ENCODE results near the gene FILIP1. TPM values are rescaled to one million over a fixed set of nuclear protein-coding genes. Genes with fewer than 3 reads are reported as not detected.

FILIP1 gene
- not detected in 2 replicates for total RNA-seq

- H3K36me3 Mint-ChIP-seq (ENCODE audit: low read depth): peaks cover 3% of the 10 kb centered on the region
- H3K9me3 Mint-ChIP-seq: no peaks in the 10 kb centered on the region
- no peak within 1 kb of the TSS for H3K27ac Mint-ChIP-seq
- H3K27me3 Mint-ChIP-seq (ENCODE audit: insufficient read depth): peaks cover 53% of the 10 kb centered on the region
- DNase-seq (ENCODE audit: low spot score): no peak
- intact Hi-C loops (cut with micrococcal nuclease): no loop called here
- peaks cover 33% of the 10 kb centered on the region for H3K4me1 Mint-ChIP-seq (ENCODE audit: low read depth)
- H3K4me3 Mint-ChIP-seq: no peak within 1 kb of the TSS
Observed at GRCh38 chr6:75493400-75494064, at the start of gene FILIP1. TSS of gene FILIP1 (minus strand) at chr6:75493800. CDS start at chr6:75414972, 78,828 bp downstream.

- Mint-ChIP-seq H3K36me3 (ENCODE audit: low read depth) (no peaks in the 10 kb centered on the region), H3K27ac (no peak overlapping the region), H3K4me1 (ENCODE audit: low read depth) (no peaks in the 10 kb centered on the region), H3K27me3 (ENCODE audit: insufficient read depth) (peaks cover 25% of the 10 kb centered on the region), H3K4me3 (no peak overlapping the region), H3K9me3 (no peaks in the 10 kb centered on the region)
- intact Hi-C loops (cut with micrococcal nuclease): no loop called here
- no peak for DNase-seq (ENCODE audit: low spot score)
Observed at GRCh38 chr6:75543311-75543710, 49.7 kb upstream of the FILIP1 start.

GRCh38 chr6:75539136-75539535 is 45.5 kb upstream of the FILIP1 start:
- Mint-ChIP-seq H3K27ac (no peak overlapping the region), H3K36me3 (ENCODE audit: low read depth) (no peaks in the 10 kb centered on the region), H3K9me3 (no peaks in the 10 kb centered on the region), H3K4me3 (no peak overlapping the region), H3K4me1 (ENCODE audit: low read depth) (no peaks in the 10 kb centered on the region), H3K27me3 (ENCODE audit: insufficient read depth) (peaks cover 33% of the 10 kb centered on the region)
- DNase-seq (ENCODE audit: low spot score): no peak
- intact Hi-C loops (cut with micrococcal nuclease): no loop called here

- Mint-ChIP-seq H3K27me3 (ENCODE audit: insufficient read depth) (peaks cover 21% of the 10 kb centered on the region), H3K27ac (no peak overlapping the region), H3K36me3 (ENCODE audit: low read depth) (no peaks in the 10 kb centered on the region), H3K9me3 (no peaks in the 10 kb centered on the region), H3K4me3 (no peak overlapping the region), H3K4me1 (ENCODE audit: low read depth) (no peaks in the 10 kb centered on the region)
- no peak for DNase-seq (ENCODE audit: low spot score)
- intact Hi-C loops (cut with micrococcal nuclease): no loop called here
Observed at GRCh38 chr6:75532521-75532920, 38.9 kb upstream of the FILIP1 start.

GRCh38 chr6:75531174-75531573 is 37.6 kb upstream of the FILIP1 start:
- intact Hi-C loops (cut with micrococcal nuclease): no loop called here
- no peak for DNase-seq (ENCODE audit: low spot score)
- Mint-ChIP-seq H3K36me3 (ENCODE audit: low read depth) (no peaks in the 10 kb centered on the region), H3K27ac (no peak overlapping the region), H3K9me3 (no peaks in the 10 kb centered on the region), H3K4me3 (no peak overlapping the region), H3K27me3 (ENCODE audit: insufficient read depth) (peaks cover 29% of the 10 kb centered on the region), H3K4me1 (ENCODE audit: low read depth) (no peaks in the 10 kb centered on the region)

- intact Hi-C loops (cut with micrococcal nuclease): no loop called here
- no peak for DNase-seq (ENCODE audit: low spot score)
- Mint-ChIP-seq H3K27me3 (ENCODE audit: insufficient read depth) (peaks cover 29% of the 10 kb centered on the region), H3K27ac (no peak overlapping the region), H3K4me3 (no peak overlapping the region), H3K4me1 (ENCODE audit: low read depth) (no peaks in the 10 kb centered on the region), H3K9me3 (no peaks in the 10 kb centered on the region), H3K36me3 (ENCODE audit: low read depth) (no peaks in the 10 kb centered on the region)
Observed at GRCh38 chr6:75530696-75531095, 37.1 kb upstream of the FILIP1 start.

GRCh38 chr6:75528423-75528822 is 34.8 kb upstream of the FILIP1 start:
- intact Hi-C loops (cut with micrococcal nuclease): no loop called here

GRCh38 chr6:75526502-75527127 is 33.0 kb upstream of the FILIP1 start:
- DNase-seq (ENCODE audit: low spot score): peak; percentile 27
- no peaks in the 10 kb centered on the region for H3K9me3 Mint-ChIP-seq
- H3K27ac Mint-ChIP-seq: no peak overlapping the region
- no peak overlapping the region for H3K4me3 Mint-ChIP-seq
- no peaks in the 10 kb centered on the region for H3K4me1 Mint-ChIP-seq (ENCODE audit: low read depth)
- peaks cover 32% of the 10 kb centered on the region for H3K27me3 Mint-ChIP-seq (ENCODE audit: insufficient read depth)
- H3K36me3 Mint-ChIP-seq (ENCODE audit: low read depth): no peaks in the 10 kb centered on the region
- intact Hi-C loops (cut with micrococcal nuclease): loop anchor here (1.0 kb wide), 5 partner anchors 30 to 315 kb away; no protein-coding TSS in a partner anchor

More at GRCh38 chr6:75528423-75528822, 34.8 kb upstream of the FILIP1 start:
- DNase-seq (ENCODE audit: low spot score): no peak
- no peaks in the 10 kb centered on the region for H3K4me1 Mint-ChIP-seq (ENCODE audit: low read depth)
- H3K36me3 Mint-ChIP-seq (ENCODE audit: low read depth): no peaks in the 10 kb centered on the region
- H3K27me3 Mint-ChIP-seq (ENCODE audit: insufficient read depth): peaks cover 30% of the 10 kb centered on the region
- H3K27ac Mint-ChIP-seq: no peak overlapping the region
- H3K9me3 Mint-ChIP-seq: no peaks in the 10 kb centered on the region
- H3K4me3 Mint-ChIP-seq: no peak overlapping the region

GRCh38 chr6:75525682-75526081 is 32.1 kb upstream of the FILIP1 start:
- no peak for DNase-seq (ENCODE audit: low spot score)
- Mint-ChIP-seq H3K4me3 (no peak overlapping the region), H3K27me3 (ENCODE audit: insufficient read depth) (peaks cover 29% of the 10 kb centered on the region), H3K9me3 (no peaks in the 10 kb centered on the region), H3K27ac (no peak overlapping the region), H3K36me3 (ENCODE audit: low read depth) (no peaks in the 10 kb centered on the region), H3K4me1 (ENCODE audit: low read depth) (no peaks in the 10 kb centered on the region)
- intact Hi-C loops (cut with micrococcal nuclease): loop anchor here (1.0 kb wide), 5 partner anchors 29 to 314 kb away; no protein-coding TSS in a partner anchor

- no peaks in the 10 kb centered on the region for H3K36me3 Mint-ChIP-seq (ENCODE audit: low read depth)
- intact Hi-C loops (cut with micrococcal nuclease): no loop called here
- H3K27ac Mint-ChIP-seq: no peak overlapping the region
- no peaks in the 10 kb centered on the region for H3K9me3 Mint-ChIP-seq
- no peaks in the 10 kb centered on the region for H3K4me1 Mint-ChIP-seq (ENCODE audit: low read depth)
- peaks cover 26% of the 10 kb centered on the region for H3K27me3 Mint-ChIP-seq (ENCODE audit: insufficient read depth)
- no peak overlapping the region for H3K4me3 Mint-ChIP-seq
- no peak for DNase-seq (ENCODE audit: low spot score)
Observed at GRCh38 chr6:75524322-75524972, 30.8 kb upstream of the FILIP1 start.

- Mint-ChIP-seq H3K36me3 (ENCODE audit: low read depth) (no peaks in the 10 kb centered on the region), H3K4me3 (no peak overlapping the region), H3K4me1 (ENCODE audit: low read depth) (no peaks in the 10 kb centered on the region), H3K27ac (no peak overlapping the region), H3K9me3 (no peaks in the 10 kb centered on the region), H3K27me3 (ENCODE audit: insufficient read depth) (peaks cover 3% of the 10 kb centered on the region)
- intact Hi-C loops (cut with micrococcal nuclease): no loop called here
- no peak for DNase-seq (ENCODE audit: low spot score)
Observed at GRCh38 chr6:75516757-75517156, 23.2 kb upstream of the FILIP1 start.

- Mint-ChIP-seq H3K9me3 (no peaks in the 10 kb centered on the region), H3K4me3 (no peak overlapping the region), H3K27ac (no peak overlapping the region), H3K36me3 (ENCODE audit: low read depth) (no peaks in the 10 kb centered on the region), H3K27me3 (ENCODE audit: insufficient read depth) (peaks cover 5% of the 10 kb centered on the region), H3K4me1 (ENCODE audit: low read depth) (no peaks in the 10 kb centered on the region)
- intact Hi-C loops (cut with micrococcal nuclease): no loop called here
- DNase-seq (ENCODE audit: low spot score): no peak
Observed at GRCh38 chr6:75512591-75512990, 19.0 kb upstream of the FILIP1 start.

GRCh38 chr6:75505424-75505823 is 11.8 kb upstream of the FILIP1 start:
- no peak for DNase-seq (ENCODE audit: low spot score)
- Mint-ChIP-seq H3K27ac (no peak overlapping the region), H3K4me3 (no peak overlapping the region), H3K9me3 (no peaks in the 10 kb centered on the region), H3K27me3 (ENCODE audit: insufficient read depth) (peaks cover 12% of the 10 kb centered on the region), H3K36me3 (ENCODE audit: low read depth) (no peaks in the 10 kb centered on the region), H3K4me1 (ENCODE audit: low read depth) (peaks cover 5% of the 10 kb centered on the region)
- intact Hi-C loops (cut with micrococcal nuclease): no loop called here

All from activated T-helper 1 cell treated with anti-CD3 and anti-CD28 coated beads, Interleukin-12 subunit alpha, Interleukin-12 subunit beta, Interleukin-2, Interleukin-4 antibody, amounts not matched to agents 30 ng/mL and 10 ng/mL and 1 ng/mL, durations not matched to agents 14 hours and 24 hours and 36 hours (primary cell).